Fibroblast of lung (primary cell): ENCODE data around the gene SPTBN2. TPM values are rescaled to one million over a fixed set of nuclear protein-coding genes. Genes with fewer than 3 reads are reported as not detected.

Experiments
- DNase-seq, 2 donors: peaks; one replicate each; pipeline versions ENCODE4 v3.0.0 to v3.0.0-alpha.2; 2010; ENCODE audit warnings: low read depth in 2 of 2
- H2AFZ ChIP-seq: 2 replicates; pipeline ENCODE4 v1.5.1; 2012; ENCODE audit warnings: low read length, control low read depth, inconsistent platforms
- H3K27ac ChIP-seq: 2 replicates; pipeline ENCODE4 v1.5.1; 2011; ENCODE audit warnings: low read length, control low read depth; ENCODE audit not compliant: insufficient read depth
- H3K27me3 ChIP-seq: 2 replicates; pipeline ENCODE4 v1.5.1; 2011; ENCODE audit warnings: mild to moderate bottlenecking, low read length; ENCODE audit not compliant: control insufficient read depth, insufficient read depth
- H3K36me3 ChIP-seq: 2 replicates; pipeline ENCODE4 v1.5.1; 2011; ENCODE audit warnings: low read length; ENCODE audit not compliant: control insufficient read depth, insufficient read depth
- H3K4me1 ChIP-seq: 2 replicates; pipeline ENCODE4 v1.5.1; 2011; ENCODE audit warnings: low read length; ENCODE audit not compliant: control insufficient read depth, insufficient read depth; ENCODE audit errors: extremely low read depth
- H3K4me2 ChIP-seq: 2 replicates; pipeline ENCODE4 v1.5.1; 2011; ENCODE audit warnings: low read length, control low read depth; ENCODE audit not compliant: insufficient read depth; ENCODE audit errors: extremely low read depth
- H3K4me3 ChIP-seq, 4 experiments: fragments of 200-600 bp in 1 of 4; sonication (generic) in 1 of 4; replicated peaks in 1 of 4; 2 replicates each; pipeline ENCODE4 v1.5.1; 2011 to 2016; ENCODE audit warnings: low read length in 4 of 4, low read depth in 3 of 4, mild to moderate bottlenecking in 3 of 4, control low read depth in 2 of 4, inconsistent platforms in 1 of 4, mixed read lengths in 1 of 4; ENCODE audit not compliant: insufficient read depth in 1 of 4; ENCODE audit errors: control extremely low read depth in 1 of 4
- H3K79me2 ChIP-seq: 2 replicates; pipeline ENCODE4 v1.5.1; 2012; ENCODE audit warnings: mild to moderate bottlenecking, low read length, inconsistent platforms; ENCODE audit not compliant: control insufficient read depth, insufficient read depth
- H3K9ac ChIP-seq: 2 replicates; pipeline ENCODE4 v1.5.1; 2011; ENCODE audit warnings: mild to moderate bottlenecking, low read length, control low read depth; ENCODE audit not compliant: insufficient read depth
- H3K9me3 ChIP-seq: 2 replicates; pipeline ENCODE4 v1.5.1; 2012; ENCODE audit warnings: low read depth, low read length; ENCODE audit not compliant: control insufficient read depth, insufficient read depth
- H4K20me1 ChIP-seq: 2 replicates; pipeline ENCODE4 v1.5.1; 2011; ENCODE audit warnings: low read length; ENCODE audit not compliant: control insufficient read depth, insufficient read depth; ENCODE audit errors: extremely low read depth
- CTCF ChIP-seq, 2 donors: IDR thresholded peaks in 1 of 2; conservative IDR thresholded peaks in 1 of 2; 1 replicate in 1 of 2; 2 replicates in 1 of 2; pipeline ENCODE4 v1.5.1; 2011 to 2012; ENCODE audit warnings: low read length in 2 of 2, control low read depth in 1 of 2, inconsistent platforms in 1 of 2, low read depth in 1 of 2, mild to moderate bottlenecking in 1 of 2
- EZH2 ChIP-seq: IDR thresholded peaks from 2 replicates; pipeline ENCODE4 v1.5.1; 2012; ENCODE audit warnings: low read length, control low read depth, mild to moderate bottlenecking; ENCODE audit errors: missing control alignments
- polyA plus RNA-seq, 2 donors: library from polyadenylated mRNA; depleted of rRNA in 1 of 2; stranded (reverse) in 1 of 2; unstranded in 1 of 2; fragments of >200 nt; gene quantifications; 2 replicates each; pipeline ENCODE4 v1.2.1, GENCODE V29; 2011 to 2012; ENCODE audit warnings: missing spikeins in 1 of 2
- total RNA-seq: library from RNA; depleted of rRNA; stranded (reverse); fragments of >200 nt; gene quantifications from 2 replicates; pipeline ENCODE4 v1.2.1, GENCODE V29; 2014

SPTBN2 gene
- total and polyA plus RNA-seq, 2 donors (not counting 1 experiment from before 2014, with no cell fraction given), result 0.09 to 0.99 TPM

GRCh38 chr11:66701432-66702240, 27.4 kb downstream of the SPTBN2 start:
- Histone ChIP-seq H3K9ac (no peak overlapping the region), H3K27ac (no peak overlapping the region), H3K4me3 (no peak overlapping the region), H3K4me1 (no peaks in the 10 kb centered on the region), H3K9me3 (no peaks in the 10 kb centered on the region), H3K27me3 (no peaks in the 10 kb centered on the region), H4K20me1 (no peaks in the 10 kb centered on the region), H3K4me2 (no peak overlapping the region), H2AFZ (no peak overlapping the region), H3K79me2 (no peaks in the 10 kb centered on the region), H3K36me3 (no peaks in the 10 kb centered on the region)
- TF ChIP-seq CTCF (conservative IDR thresholded peaks at IDR 0.05 in 1 of 2, IDR thresholded peaks at IDR 0.05 in 1 of 2; ENCODE audit: low read depth in 1 of 2, low read length in 2 of 2), result no peak
- no peak for TF ChIP-seq EZH2
- no peak for DNase-seq

DNA sequence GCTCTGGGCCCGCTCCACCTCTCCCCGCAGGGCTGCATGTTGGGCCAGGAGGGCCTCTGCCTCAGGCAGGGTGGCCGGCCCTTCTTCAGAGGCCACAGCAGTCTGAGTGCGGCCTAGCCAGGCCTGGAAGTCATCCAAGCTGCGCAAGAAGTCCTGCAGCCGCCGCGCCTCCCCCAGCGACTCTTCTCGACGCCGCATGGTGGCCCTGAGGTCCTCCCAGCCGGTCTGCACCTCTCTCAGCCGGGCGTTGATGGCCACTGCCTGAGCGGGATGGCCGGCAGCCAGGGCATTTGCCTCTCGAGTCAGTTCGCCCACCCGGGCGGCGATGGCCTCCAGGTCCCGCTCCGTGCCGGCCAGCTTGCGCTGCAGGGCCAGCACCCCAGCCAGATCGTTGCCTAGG, 28.3 kb downstream of the SPTBN2 start:
- H3K27ac ChIP-seq, result no peak overlapping the region
- H3K79me2 ChIP-seq, result no peaks in the 10 kb centered on the region
- H2AFZ ChIP-seq, result no peak overlapping the region
- no peak overlapping the region for H3K9ac ChIP-seq
- H3K4me1 ChIP-seq, result no peaks in the 10 kb centered on the region
- no peak overlapping the region for H3K4me2 ChIP-seq
- TF ChIP-seq CTCF (conservative IDR thresholded peaks at IDR 0.05 in 1 of 2, IDR thresholded peaks at IDR 0.05 in 1 of 2; ENCODE audit: low read depth in 1 of 2, low read length in 2 of 2) (no peak), EZH2 (no peak)
- H3K9me3 ChIP-seq, result no peaks in the 10 kb centered on the region
- no peaks in the 10 kb centered on the region for H4K20me1 ChIP-seq
- no peaks in the 10 kb centered on the region for H3K27me3 ChIP-seq
- H3K36me3 ChIP-seq, result no peaks in the 10 kb centered on the region
- DNase-seq, result no peak
- no peak overlapping the region for H3K4me3 ChIP-seq

DNA sequence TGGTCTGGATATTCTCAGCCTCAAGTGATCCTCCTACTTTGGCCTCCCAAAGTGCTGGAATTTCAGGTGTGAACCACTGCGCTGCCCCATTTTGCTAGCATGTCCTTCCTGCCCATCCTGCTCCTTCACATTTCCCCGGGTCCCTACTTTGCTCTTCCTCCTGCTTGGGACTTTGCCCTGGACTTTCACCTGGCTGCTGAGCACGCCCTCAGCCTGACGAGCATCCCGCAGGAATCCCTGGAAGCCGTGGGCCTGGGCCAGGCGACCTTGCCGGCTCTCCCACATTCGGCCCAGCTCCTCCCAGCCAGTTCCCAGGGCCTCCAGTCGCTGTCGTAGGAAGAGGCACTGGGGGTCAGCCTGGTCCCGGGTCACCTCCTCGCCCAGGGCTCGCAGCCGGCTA, 28.7 kb downstream of the SPTBN2 start:
- TF ChIP-seq EZH2, result no peak
- no peak for TF ChIP-seq CTCF (conservative IDR thresholded peaks at IDR 0.05 in 1 of 2, IDR thresholded peaks at IDR 0.05 in 1 of 2; ENCODE audit: low read depth in 1 of 2, low read length in 2 of 2)
- no peaks in the 10 kb centered on the region for H3K79me2 ChIP-seq
- no peak overlapping the region for H3K9ac ChIP-seq
- H3K4me3 ChIP-seq, result no peak overlapping the region
- H3K27ac ChIP-seq, result no peak overlapping the region
- no peak overlapping the region for H2AFZ ChIP-seq
- no peaks in the 10 kb centered on the region for H3K9me3 ChIP-seq
- no peaks in the 10 kb centered on the region for H3K4me1 ChIP-seq
- no peaks in the 10 kb centered on the region for H3K36me3 ChIP-seq
- H3K27me3 ChIP-seq, result no peaks in the 10 kb centered on the region
- DNase-seq, result no peak
- H3K4me2 ChIP-seq, result no peak overlapping the region
- no peaks in the 10 kb centered on the region for H4K20me1 ChIP-seq
